ENCODE data around the gene PPP1R16B.
"Not testable (repeated sequence)": the region's sequence is repeated elsewhere in the genome, so short reads cannot be mapped to it uniquely, and the experiment has no call there.

PPP1R16B gene

DNA sequence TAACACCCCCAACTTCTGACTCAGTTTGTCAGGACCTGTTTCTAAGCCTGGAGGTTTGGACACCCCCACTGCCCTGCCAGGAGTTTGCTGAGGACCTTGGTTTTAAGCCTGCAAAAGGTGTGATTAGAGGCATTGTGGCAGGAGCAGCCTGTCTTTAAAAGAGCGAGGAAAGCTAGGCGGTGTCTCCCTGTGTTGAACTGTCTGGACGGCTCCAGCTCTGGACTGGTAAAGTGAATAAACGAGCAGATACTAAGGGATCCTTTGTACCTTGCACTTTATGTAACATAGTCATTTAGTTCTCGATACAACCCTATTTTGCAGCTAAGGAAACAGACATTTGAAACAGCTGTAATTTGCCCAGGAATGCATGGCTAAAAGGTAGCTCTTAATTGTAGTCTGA, 135.1 kb downstream of the PPP1R16B start:
- DNase-seq = no peak

DNA sequence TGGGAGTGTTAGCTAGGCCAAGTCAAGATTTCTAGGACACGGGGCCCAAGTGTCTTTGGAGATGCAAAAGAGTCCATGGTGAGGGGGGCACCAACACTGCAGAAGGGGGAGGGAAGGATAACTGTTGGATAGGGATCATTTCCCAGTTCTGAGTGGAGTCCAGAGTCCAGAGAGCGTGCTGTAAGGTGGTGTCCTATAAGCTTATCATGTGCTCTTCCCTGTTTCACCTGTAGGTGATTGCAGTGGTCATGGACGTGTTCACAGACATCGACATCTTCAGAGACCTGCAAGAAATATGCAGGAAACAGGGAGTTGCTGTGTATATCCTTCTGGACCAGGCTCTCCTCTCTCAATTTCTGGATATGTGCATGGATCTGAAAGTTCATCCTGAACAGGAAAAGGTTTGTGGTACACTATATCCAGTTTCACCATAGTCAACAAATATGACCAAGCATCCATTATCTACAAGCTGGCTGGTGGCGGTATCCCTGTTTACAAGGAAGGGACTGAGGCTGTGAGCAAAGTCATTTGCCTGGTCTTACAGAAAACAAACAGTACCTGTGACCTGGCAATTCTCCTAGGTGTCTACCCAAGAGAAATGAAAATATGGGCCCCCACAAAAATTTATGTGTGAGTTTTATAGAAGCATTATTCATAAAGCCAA, 136.4 kb downstream of the PPP1R16B start:
- DNase-seq = no peak

DNA sequence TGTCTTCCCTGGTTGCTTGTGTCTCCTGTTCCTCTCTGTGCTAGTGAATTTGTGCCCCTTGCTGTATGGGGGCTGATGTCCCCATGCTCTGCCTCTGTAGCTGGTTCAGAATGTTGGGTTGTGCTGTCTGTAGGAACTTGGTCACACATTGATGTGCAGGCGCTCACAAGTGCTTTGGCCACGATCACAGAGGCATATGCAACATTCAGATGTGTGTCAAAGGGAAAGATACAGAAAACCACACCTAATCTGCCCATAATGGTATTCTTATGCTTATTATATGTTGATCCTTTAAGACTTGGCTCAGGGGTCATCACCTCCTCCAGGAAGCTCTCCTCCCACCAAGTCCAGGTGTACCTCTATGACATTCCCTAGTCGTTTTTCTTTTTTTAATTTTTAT, 139.5 kb downstream of the PPP1R16B start:
- DNase-seq = no peak

DNA sequence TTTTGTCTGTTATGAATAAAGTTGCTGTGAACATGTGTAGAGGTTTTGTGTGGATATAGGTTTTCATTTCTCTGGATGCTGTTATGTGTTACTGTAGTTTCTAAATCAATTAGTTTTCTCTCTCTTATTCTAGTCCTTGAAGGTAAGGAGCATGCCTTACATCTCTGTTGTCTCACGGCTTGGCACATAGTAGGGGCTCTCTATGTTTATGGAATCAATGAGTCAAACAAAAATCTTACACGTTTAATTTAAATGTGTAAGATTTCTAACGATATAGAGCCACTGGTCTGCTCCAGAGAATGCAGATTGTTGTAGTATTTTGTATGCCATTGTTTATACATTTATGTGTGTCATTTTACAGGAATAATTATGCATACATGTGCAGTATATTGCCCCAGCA, 141.3 kb downstream of the PPP1R16B start:
- DNase-seq = no peak

DNA sequence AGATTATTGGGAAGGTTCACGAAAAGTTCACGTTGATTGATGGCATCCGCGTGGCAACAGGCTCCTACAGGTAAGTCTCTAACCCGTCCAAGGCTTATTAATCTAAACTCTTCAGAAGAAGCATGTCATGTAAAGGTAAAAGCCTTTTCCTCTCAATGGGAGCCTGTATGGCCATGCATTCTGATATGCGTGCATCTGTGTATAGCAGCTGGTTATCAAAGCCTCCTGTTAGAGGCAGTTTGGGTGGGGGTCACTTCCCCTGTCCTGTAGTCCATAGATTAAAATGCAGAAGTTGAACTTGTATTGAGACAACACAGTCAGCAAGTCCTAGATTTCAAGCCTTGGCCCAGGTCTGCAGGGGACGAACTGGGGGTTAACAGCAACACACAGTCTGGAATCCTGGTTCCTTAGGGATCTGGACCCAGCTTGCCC, 142.4 kb downstream of the PPP1R16B start:
- no peak for DNase-seq

DNA sequence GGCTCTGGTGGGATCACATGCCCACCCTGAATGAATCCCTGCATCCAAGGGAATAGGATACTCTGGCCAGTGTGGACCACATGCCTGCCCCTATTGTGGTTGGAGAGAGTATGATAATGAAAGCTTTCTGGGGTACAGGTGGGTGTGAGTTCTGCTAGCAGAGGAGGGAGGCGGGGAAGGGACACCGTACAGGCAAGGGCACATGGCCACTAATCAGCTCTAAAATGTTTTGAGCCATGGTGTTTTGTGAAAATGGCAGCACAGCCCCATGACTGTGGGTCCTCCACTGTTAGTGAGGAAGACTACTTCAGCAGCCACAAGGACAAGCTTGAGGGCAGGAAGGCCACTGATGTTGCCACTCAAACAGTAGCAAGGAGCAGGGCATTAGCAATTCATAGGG, 144.8 kb downstream of the PPP1R16B start:
- no peak for DNase-seq

DNA sequence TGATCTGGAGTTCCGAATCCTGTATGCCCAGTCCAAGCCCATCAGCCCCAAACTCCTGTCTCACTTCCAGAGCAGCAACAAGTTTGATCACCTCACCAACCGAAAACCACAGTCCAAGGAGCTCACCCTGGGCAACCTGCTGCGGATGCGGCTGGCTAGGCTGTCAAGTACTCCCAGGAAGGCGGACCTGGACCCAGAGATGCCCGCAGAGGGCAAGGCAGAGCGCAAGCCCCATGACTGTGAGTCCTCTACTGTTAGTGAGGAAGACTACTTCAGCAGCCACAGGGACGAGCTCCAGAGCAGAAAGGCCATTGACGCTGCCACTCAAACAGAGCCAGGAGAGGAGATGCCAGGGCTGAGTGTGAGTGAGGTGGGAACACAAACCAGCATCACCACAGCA, 146.1 kb downstream of the PPP1R16B start:
- no peak for DNase-seq

DNA sequence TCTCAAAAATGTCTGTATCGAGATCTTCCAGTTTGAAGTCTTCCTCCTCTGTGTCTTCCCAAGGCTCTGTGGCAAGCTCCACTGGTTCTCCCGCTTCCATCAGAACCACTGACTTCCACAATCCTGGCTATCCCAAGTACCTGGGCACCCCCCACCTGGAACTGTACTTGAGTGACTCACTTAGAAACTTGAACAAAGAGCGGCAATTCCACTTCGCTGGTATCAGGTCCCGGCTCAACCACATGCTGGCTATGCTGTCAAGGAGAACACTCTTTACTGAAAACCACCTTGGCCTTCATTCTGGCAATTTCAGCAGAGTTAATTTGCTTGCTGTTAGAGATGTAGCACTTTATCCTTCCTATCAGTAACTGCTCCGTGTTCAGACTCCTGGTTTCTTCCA, 146.7 kb downstream of the PPP1R16B start:
- DNase-seq = no peak

DNA sequence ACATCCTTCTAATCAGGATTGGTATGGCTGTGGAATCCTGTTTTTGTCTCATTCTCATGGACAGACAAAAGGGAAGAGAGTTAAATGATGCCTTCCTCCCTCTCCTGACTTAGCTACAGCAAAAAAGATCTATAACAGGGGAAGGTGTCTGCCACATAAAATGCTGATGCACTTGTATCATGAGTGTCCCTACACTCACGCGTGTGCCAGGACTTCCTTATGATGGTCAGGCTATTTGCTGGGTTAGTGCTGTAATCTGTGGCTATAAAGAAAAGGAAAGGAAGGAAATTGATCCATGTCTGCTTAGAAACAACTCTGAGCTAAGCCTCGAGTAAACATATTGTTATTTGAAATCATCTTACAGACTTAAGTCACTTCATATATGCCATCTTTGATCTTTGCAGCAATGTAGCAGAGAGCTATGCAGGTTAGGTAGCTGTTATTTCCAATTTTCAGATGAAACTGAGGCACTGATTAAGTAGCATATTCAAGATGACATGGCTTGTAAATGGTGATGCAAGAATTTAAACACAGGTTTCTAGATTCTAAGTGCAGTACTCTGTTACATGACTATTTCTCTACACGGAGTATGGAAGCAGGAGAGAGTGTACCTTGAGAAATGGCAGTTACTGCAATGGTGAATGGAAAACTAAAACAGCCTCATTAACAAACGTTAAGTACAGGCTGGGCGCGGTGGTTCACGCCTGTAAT, 148.3 kb downstream of the PPP1R16B start:
- DNase-seq = no peak

DNA sequence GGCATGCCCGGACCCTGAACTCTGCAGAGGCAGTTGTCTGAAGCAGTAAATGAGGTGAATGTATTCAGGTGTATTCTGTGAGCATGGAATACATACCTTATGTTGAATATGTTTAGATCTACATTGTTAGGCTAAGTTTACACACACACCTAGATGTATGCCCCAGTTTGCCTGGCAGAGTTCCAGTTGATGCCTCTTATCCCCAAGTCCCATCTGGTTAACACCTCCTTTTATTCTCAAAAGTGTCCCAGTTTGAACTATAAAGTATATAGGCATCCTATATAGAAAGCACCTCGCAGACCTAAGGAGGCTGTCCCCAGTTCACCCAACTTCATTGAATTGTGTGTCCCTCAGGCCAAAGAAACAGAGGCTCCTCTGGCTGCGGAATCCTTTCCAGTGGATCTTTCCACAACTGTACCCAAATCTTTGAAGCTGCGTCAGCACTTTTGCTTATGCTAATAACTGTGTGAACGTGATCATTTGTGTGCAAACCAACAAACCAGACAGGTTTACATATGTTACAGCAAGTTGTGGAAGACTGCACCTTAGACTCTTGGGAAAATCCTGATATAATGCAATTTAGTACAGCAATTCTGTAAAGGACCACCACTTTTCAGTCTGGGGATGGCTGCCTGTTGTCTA, 151.9 kb downstream of the PPP1R16B start:
- DNase-seq = peak; percentile 55

DNA sequence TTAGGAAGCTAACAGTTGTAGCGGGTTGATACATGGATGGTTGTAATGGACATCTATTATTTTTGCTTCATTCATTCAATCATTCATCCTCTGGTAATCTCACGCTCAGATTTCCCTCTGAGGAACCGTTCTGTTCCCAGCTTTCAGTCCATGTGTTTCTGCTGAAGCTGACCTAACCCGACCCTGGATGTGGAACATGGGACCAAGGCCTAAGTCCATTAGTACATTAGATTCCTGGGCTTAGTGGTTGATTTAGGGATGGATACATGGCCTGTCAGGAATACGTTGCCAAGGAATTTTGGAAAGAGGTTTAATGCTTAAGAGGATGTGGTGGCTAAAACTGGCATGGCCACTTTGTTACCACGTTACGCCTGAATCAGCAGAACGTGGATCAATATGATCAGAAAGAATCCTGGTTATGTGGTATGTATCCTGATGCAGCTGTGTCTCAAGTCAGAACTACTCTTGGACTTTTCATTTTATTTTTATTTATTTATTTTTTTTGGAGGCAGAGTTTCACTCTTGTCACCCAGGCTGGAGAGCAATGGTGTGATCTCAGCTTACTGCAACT, 152.5 kb downstream of the PPP1R16B start:
- DNase-seq = peak; percentile 84

DNA sequence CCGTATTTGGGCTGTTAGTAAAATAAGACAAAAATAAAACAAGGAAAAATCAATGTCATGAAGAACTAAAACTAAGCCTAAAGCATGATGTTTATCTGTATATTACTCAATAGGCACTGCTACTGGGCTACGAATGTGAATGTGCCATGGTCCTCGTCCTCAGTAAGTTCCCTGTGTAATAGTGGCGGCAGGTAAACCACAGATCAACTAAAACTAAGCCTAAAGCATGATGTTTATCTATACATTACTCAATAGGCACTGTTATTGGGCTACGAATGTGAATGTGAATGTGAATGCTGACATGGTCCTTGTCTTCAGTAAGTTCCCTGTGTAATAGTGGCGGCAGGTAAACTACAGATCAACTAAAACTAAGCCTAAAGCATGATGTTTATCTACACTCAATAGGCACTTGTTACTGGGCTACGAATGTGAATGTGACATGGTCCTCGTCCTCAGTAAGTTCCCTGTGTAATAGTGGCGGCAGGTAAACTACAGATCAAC, 154.7 kb downstream of the PPP1R16B start:
- DNase-seq = not testable (repeated sequence)

DNA sequence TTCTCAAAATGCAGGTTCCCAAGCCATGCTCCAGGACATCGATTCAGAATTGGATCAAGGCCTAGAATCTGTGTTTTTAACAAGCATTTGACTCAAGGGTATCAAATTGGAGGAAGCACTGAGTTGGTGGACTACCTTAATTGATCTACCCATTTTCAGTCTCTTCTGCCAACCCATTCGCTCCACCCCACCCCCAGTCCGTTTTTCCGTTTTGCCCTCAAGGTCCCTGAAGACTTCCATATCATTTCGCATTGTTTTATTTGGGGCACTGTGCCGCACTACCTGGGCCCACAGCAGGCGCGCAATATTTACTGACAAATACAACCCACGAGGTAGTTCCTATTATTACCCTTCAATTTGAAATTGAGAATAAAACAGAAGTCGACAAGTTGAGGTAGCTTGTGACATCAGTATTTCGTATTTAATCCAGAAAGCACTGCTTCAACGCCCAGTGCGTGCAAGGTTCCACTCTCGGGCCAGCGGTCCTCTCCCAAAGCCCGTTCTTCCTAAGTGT, 156.1 kb downstream of the PPP1R16B start:
- DNase-seq = peak; percentile 55

DNA sequence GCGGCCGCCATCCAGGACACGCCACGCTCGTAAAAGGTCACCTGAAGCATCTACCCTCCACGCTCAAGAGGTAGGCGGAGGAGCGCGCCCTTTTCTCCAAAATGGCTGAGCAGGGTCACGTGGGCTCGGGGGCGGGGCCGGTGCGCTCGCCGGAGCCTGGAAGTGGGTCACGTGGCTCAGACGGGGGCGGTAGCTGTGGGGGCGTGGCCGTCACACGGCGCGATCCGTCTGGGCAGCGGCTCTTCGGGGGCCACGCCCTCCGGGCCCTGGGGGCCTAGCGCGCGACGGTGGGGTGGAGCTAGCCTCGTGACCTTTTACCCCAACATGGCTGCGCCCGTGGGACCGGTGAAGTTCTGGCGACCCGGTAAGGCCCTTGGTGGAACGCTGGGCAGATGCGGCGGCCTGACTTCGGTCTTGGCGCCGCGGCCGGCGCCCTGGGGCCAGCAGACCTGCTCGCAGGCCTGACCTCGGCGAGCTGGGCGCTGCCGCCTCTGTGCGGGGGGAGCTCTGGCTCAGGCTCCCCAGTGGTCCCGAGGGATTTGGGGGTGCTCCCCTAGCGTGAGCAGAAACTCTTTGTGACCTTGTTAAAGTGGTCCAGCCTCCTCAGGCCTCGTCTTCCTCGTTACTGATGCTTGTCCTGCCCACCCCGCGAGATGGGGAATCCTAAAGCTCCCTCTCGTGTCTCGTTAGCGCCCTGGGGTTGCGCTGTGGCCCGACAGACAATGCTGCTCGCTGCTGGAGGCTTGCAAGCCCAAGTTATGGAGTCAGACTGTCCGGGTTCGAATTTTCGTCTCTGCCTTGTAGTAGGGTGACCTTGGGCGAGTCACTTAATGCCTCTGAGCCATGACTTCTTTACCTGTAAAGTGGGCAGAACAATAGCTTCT, 156.8 kb downstream of the PPP1R16B start, which contains the start of gene DHX35:
TSS of gene DHX35 (plus strand) at position 301 of the 884 bp plus-strand sequence. CDS start at position 325, 24 bp downstream.
- peak; percentile 98 for DNase-seq

DNA sequence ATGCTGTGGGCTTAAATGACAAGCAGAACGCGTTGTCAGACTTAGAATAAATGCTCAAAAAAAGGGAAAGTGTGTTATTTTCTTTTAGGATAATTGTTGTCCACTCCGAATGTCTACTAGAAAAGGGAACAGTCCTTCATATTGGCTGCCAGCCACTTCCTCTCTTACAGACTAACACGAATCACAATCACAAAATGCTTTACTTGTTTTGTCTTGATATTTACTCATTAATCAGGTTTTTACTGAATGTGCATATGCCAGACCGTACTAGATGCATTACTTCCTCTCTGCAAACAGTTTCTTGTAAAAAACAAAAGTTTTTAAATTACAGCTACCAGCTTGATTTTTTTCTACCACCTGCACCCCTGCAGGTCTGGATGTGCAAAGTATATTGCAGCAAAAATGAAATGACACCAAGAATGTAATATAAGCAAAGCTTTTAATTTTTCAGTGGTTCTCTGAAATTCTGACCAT, 157.5 kb downstream of the PPP1R16B start:
- no peak for DNase-seq

DNA sequence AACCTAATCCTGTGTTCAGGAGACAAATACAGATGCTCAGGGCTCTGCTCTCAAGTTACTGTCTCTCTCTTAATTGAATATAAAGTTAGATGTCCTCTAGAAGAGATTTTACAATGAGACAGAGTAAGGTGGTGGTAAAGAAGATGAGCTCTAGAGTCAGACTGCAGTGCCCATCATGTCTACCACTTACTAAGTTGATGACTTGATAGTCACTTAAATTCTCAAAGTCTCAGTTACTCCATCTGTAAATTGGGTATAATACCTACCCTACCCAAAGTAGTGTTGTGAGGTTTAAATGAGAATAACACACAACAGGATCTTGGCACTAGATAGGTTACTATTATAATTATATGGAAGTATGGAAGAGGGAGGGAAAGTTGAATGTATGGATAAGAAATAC, 158.2 kb downstream of the PPP1R16B start:
- DNase-seq = no peak

DNA sequence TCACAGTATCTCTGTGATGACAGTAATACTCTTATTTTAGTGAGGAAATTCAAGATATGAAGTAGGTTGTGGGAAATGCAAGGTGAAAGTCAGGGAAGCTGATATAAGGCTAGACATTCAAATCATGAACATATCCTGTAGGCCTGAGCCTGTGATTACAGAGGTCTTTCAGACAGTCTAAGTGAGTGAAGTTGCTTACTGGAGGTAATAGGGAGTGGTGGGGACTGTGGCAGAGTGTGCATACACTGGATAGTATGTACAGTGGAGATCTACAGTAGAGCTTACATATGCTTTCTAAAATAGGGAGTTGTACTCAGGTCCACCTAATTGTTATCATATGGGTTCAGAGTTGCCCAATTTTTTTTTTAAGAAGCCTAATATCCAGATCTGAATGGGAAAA, 159.8 kb downstream of the PPP1R16B start:
- DNase-seq = no peak

DNA sequence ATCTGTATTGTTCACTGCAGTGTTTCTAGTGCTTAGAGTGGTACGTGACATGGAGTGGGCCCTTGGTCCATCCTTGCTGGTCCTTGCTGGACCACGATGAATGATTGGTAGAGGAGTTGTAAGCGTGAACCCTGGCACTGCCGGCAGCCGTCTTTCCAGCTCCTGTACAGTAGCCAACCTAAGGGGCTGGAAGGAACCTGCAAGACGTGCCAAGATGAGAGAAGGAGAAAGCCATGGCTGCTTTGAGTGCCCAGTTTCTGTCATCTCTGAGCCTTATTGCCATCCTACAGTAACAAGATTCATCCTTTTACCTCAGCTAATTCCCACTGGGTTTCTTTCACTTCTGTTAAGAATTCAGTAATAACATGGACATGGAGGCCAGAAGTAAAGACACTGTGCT, 162.6 kb downstream of the PPP1R16B start:
- DNase-seq = no peak

DNA sequence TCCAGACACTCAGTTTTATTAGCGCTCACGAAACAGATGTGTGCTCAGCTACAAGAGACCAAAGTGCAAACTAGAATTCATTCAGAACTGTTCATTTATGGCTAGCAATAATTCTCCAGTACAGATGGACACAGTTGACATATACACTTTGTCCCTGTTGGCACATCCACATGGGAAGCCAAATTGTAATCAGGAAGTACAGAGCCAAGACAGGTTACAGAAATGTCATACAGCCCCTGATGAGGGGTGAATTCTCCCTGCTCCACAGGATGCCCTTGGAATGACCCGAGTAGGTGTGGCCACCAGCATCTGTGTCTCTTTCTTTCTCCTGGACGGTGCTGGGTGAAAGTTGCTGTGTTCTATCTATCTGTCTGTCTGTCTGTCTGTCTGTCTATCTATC, 164.2 kb downstream of the PPP1R16B start:
- no peak for DNase-seq

DNA sequence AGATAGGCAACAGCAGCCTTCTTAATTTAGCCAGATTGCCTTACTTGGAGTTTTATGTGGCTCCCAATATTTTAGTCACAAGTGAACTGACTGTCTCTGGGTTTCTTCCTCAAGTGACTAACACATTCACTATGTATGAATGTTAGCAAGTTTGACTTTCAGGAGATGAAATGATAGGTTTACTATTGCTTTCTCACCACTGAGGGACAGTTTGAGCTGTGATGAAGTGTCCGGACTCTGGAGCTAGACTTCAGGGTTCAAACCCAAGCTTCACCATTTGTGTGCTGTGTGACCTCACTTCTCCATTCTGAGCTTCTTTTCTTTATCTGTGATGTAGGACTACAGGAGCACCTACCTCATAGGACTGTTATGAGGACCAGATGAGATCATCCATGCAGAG, 164.8 kb downstream of the PPP1R16B start:
- DNase-seq = no peak

Measured in NCI-H82 (cell line).